Neuronal stem cell (in vitro differentiated cells): ENCODE measurements around the gene RNF220.
A peak's percentile ranks its signal among the peaks of the same experiment; 100 is the strongest.

ENCODE experiments used
- DNase-seq: peaks from one replicate; pipeline ENCODE4 v3.0.0-alpha.2; 2013; ENCODE audit warnings: low spot score
- H2AFZ ChIP-seq: one replicate; pipeline ENCODE4 v1.6.1; 2013; ENCODE audit warnings: mild to moderate bottlenecking, low read length, inconsistent platforms
- H2AK5ac ChIP-seq: 2 replicates; pipeline ENCODE4 v1.6.1; 2013; ENCODE audit warnings: low read depth, mild to moderate bottlenecking, inconsistent platforms, low read length, moderate library complexity, mixed read lengths
- H2BK120ac ChIP-seq: 2 replicates; pipeline ENCODE4 v1.6.1; 2013; ENCODE audit warnings: low read depth, mild to moderate bottlenecking, inconsistent platforms, low read length, moderate library complexity, mixed read lengths
- H2BK12ac ChIP-seq: one replicate; pipeline ENCODE4 v1.6.1; 2013; ENCODE audit warnings: low read length, inconsistent platforms
- H2BK15ac ChIP-seq: 2 replicates; pipeline ENCODE4 v1.6.1; 2013; ENCODE audit warnings: mild to moderate bottlenecking, low read length, inconsistent platforms, mixed read lengths
- H2BK5ac ChIP-seq: one replicate; pipeline ENCODE4 v1.6.1; 2013; ENCODE audit warnings: inconsistent platforms, mild to moderate bottlenecking, low read length, moderate library complexity
- H3K14ac ChIP-seq: one replicate; pipeline ENCODE4 v1.6.1; 2013; ENCODE audit warnings: low read length, inconsistent platforms
- H3K18ac ChIP-seq: 2 replicates; pipeline ENCODE4 v1.6.1; 2013; ENCODE audit warnings: low read length, inconsistent platforms
- H3K23ac ChIP-seq: 2 replicates; pipeline ENCODE4 v1.6.1; 2013; ENCODE audit warnings: low read depth, mild to moderate bottlenecking, mixed read lengths, low read length, inconsistent platforms; ENCODE audit not compliant: poor library complexity
- H3K27ac ChIP-seq: replicated peaks from 3 replicates; pipeline ENCODE4 v1.5.1; 2013; ENCODE audit warnings: low read length, inconsistent platforms
- H3K27me3 ChIP-seq, 3 experiments: 2 replicates each; pipeline ENCODE4 v1.6.1; 2013; ENCODE audit warnings: low read length in 3 of 3, mild to moderate bottlenecking in 2 of 3, inconsistent platforms in 1 of 3, low read depth in 1 of 3, mixed read lengths in 1 of 3, moderate library complexity in 1 of 3; ENCODE audit not compliant: control insufficient read depth in 3 of 3, insufficient read depth in 3 of 3
- H3K36me3 ChIP-seq, 2 donors: replicated peaks in 1 of 2; 2 replicates each; pipeline ENCODE4 v1.6.1; 2013; ENCODE audit warnings: low read length in 2 of 2; ENCODE audit not compliant: control insufficient read depth in 2 of 2, insufficient read depth in 2 of 2
- H3K4ac ChIP-seq: 2 replicates; pipeline ENCODE4 v1.6.1; 2013; ENCODE audit warnings: inconsistent platforms, mild to moderate bottlenecking, low read length, moderate library complexity
- H3K4me1 ChIP-seq, 2 donors: 1 replicate in 1 of 2; 2 replicates in 1 of 2; pipeline ENCODE4 v1.6.1; 2013; ENCODE audit warnings: low read length in 2 of 2, low read depth in 1 of 2; ENCODE audit not compliant: control insufficient read depth in 2 of 2, insufficient read depth in 1 of 2
- H3K4me2 ChIP-seq: one replicate; pipeline ENCODE4 v1.6.1; 2013; ENCODE audit warnings: mild to moderate bottlenecking, low read length, inconsistent platforms; ENCODE audit not compliant: insufficient read depth, poor library complexity, severe bottlenecking
- H3K4me3 ChIP-seq, 2 donors: 2 replicates each; pipeline ENCODE4 v1.5.1; 2013; ENCODE audit warnings: low read length in 2 of 2, mild to moderate bottlenecking in 2 of 2, inconsistent platforms in 1 of 2, moderate library complexity in 1 of 2
- H3K79me1 ChIP-seq: one replicate; pipeline ENCODE4 v1.6.1; 2013; ENCODE audit warnings: low read depth, mild to moderate bottlenecking, inconsistent platforms, low read length, moderate library complexity
- H3K9ac ChIP-seq: one replicate; pipeline ENCODE4 v1.6.1; 2013; ENCODE audit warnings: mild to moderate bottlenecking, low read depth, low read length, inconsistent platforms; ENCODE audit not compliant: poor library complexity
- H3K9me3 ChIP-seq, 2 donors: replicated peaks in 1 of 2; 2 replicates each; pipeline versions ENCODE3 to v1.6.1; 2013; ENCODE audit warnings: low read length in 2 of 2, mild to moderate bottlenecking in 2 of 2, inconsistent platforms in 1 of 2, low read depth in 1 of 2, mixed read lengths in 1 of 2, moderate library complexity in 1 of 2; ENCODE audit not compliant: control insufficient read depth in 2 of 2, insufficient read depth in 1 of 2
- H4K8ac ChIP-seq: one replicate; pipeline ENCODE4 v1.6.1; 2013; ENCODE audit warnings: low read depth, mild to moderate bottlenecking, inconsistent platforms, low read length, moderate library complexity
- H4K91ac ChIP-seq: one replicate; pipeline ENCODE4 v1.6.1; 2013; ENCODE audit warnings: low read length, low read depth, mild to moderate bottlenecking, inconsistent platforms; ENCODE audit not compliant: poor library complexity
- WGBS, 2 donors: extraction: QIAGEN DNeasy Blood & Tissue Kit; methylation state at CpG; one replicate each; pipeline ENCODE4 v1.1.7; 2013; ENCODE audit warnings: missing lambda C conversion rate in 2 of 2, mixed read lengths in 1 of 2; ENCODE audit not compliant: insufficient read length in 2 of 2, insufficient replicate concordance in 1 of 2; ENCODE audit errors: extremely low coverage in 2 of 2; 5-methylcytosine and 5-hydroxymethylcytosine counted together

The RNF220 gene

DNA sequence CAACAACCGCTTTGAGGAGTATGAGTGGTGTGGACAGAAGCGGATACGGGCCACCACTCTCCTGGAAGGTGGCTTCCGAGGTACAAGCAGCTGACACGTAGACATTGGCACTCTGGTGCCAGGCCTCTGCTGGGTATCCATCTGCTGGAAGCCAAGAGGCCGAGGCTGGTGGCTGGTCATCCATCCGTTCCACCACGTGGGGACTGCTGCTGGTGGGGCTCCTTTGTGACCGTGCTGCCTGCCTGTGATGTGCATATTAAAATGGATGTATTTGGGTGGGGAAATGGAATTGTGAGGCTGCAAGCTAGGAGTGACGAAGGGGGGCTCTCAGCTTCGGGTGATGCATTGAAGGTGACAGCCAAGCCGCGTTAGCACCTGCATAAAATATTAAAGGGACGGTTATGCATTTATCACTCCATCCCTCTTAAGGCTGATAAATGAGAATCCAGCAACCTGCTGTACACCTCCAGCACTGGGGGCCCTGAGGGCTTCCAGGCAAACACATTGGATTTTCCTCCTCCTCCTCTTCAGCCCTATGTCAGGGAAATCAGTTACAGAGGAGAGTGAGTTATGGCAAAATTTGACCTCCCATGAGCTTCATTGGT is 231.1 kb downstream of the RNF220 start:
- no peak overlapping the region for H2BK5ac ChIP-seq
- no peak overlapping the region for H3K18ac ChIP-seq
- H3K79me1 ChIP-seq = no peaks in the 10 kb centered on the region
- H3K14ac ChIP-seq = no peak overlapping the region
- H3K36me3 ChIP-seq = peaks cover 38 to 87% of the 10 kb centered on the region in 2 donors
- H3K9ac ChIP-seq = no peak overlapping the region
- H3K4me2 ChIP-seq = no peak overlapping the region
- H2AK5ac ChIP-seq = no peak overlapping the region
- no peak overlapping the region for H4K91ac ChIP-seq
- no peak for DNase-seq
- H2BK15ac ChIP-seq = no peak overlapping the region
- no peak overlapping the region for H3K23ac ChIP-seq
- H3K4me1 ChIP-seq = peaks cover 14 to 37% of the 10 kb centered on the region in 2 donors
- no peaks in the 10 kb centered on the region for H3K9me3 ChIP-seq
- no peak overlapping the region for H4K8ac ChIP-seq
- H3K27ac ChIP-seq = no peak overlapping the region
- WGBS, 2 donors = no CpG with 5 or more reads among the region's 14 CpGs
- no peak overlapping the region for H2AFZ ChIP-seq
- no peak overlapping the region for H3K4ac ChIP-seq
- H2BK120ac ChIP-seq = no peak overlapping the region
- no peak overlapping the region for H3K4me3 ChIP-seq
- no peaks in the 10 kb centered on the region for H3K27me3 ChIP-seq
- H2BK12ac ChIP-seq = no peak overlapping the region

DNA sequence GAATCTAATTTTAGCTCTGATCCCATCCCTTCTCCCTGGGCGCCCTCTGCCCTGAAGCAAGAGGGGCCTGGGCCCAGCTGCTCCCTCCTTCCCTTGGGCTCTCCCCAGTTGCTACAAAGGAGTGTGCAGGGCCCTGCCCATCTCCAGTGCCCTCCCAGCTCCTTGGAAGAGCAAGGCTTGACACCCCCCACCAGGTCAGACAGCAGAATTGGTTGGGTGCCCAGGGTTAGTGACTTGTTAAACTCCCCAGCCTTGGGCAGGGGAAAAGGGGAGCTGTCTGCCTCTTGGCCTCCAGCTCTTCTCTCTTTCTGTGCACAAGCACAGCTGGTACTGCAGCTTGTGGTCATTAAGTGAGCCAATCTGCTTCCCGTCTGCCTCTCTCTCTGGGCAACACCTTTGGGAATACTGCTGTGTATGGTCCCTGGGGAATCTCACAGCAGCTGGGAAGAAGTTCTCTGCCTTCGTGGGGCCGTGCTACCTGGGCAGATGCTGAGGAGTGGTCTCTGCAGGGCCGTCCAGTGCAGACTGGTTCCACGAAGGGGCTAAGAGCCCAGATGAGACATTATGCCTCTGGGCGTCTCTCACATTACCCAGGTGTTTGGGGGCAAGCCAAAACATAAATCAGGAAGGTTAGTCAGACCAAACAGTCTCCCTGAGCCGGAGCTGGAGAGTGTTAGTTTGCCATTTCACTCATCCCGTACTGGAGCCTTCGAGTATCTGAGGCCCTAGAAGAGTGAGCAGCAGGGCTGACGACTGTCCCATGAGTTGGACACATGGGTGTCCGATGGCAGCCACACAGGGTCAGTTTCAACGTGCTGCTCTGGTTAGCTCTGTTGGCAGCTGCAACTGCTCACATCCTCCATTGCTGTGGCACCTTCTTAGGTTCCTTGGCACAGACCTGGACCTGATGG is 231.9 kb downstream of the RNF220 start:
- DNase-seq = no peak
- H2BK15ac ChIP-seq = no peak overlapping the region
- peaks cover 13 to 34% of the 10 kb centered on the region in 2 donors for H3K4me1 ChIP-seq
- no peaks in the 10 kb centered on the region for H3K79me1 ChIP-seq
- no peak overlapping the region for H4K8ac ChIP-seq
- no peak overlapping the region for H2BK120ac ChIP-seq
- no peak overlapping the region for H2AK5ac ChIP-seq
- no peak overlapping the region for H3K9ac ChIP-seq
- H3K27ac ChIP-seq = peak overlapping the region; percentile 73
- H2BK5ac ChIP-seq = no peak overlapping the region
- H3K9me3 ChIP-seq = no peaks in the 10 kb centered on the region
- no peak overlapping the region for H2BK12ac ChIP-seq
- H3K4ac ChIP-seq = no peak overlapping the region
- peaks cover 43 to 92% of the 10 kb centered on the region in 2 donors for H3K36me3 ChIP-seq
- no peak overlapping the region for H3K4me2 ChIP-seq
- H3K4me3 ChIP-seq = no peak overlapping the region
- H3K18ac ChIP-seq = peak overlapping the region; percentile 13
- H3K27me3 ChIP-seq = no peaks in the 10 kb centered on the region
- peak overlapping the region; percentile 61 for H3K14ac ChIP-seq
- WGBS, 2 donors = no CpG with 5 or more reads among the region's 13 CpGs
- H3K23ac ChIP-seq = peak overlapping the region; percentile 19
- no peak overlapping the region for H4K91ac ChIP-seq
- H2AFZ ChIP-seq = no peak overlapping the region

DNA sequence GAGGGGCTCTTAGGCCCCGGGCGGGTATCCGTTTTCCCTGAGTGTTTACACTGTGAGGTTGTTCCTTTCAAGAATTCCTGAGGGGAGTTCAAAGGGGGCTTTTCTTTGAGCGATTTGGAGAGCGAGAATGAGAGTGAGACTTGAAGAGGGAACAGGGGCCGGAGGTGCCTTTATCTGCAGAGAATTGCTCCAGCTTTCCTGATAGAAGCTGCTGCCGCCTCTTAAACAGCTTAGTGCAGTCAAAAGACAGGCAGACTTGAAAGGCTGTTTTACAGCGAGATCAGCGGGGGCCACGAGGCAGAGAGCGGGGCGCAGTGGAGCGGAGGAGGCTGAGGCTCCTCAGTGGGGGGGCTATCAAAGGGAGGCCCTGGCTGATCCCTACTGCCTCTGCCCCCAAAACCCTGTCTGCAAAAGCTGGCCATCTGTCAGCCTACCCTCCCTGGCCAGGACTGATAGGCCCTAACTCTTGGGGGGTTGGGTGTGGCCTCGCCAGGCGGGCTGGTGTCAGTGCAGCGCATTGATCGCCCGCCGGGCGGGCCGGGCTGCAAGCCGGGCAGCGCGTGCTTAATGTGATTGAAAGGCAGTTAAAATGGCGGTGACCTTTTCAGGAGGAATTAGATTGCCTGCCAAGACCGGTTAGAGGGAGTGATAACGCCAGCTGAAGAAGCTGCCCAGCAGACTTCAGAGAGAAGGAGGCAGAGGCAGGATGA is 232.8 kb downstream of the RNF220 start:
- H3K27ac ChIP-seq = peak overlapping the region; percentile 73
- no peak overlapping the region for H3K4ac ChIP-seq
- no peak overlapping the region for H4K91ac ChIP-seq
- H3K18ac ChIP-seq = peak overlapping the region; percentile 35
- H2BK120ac ChIP-seq = no peak overlapping the region
- no peak overlapping the region for H3K4me2 ChIP-seq
- no peak overlapping the region for H2BK12ac ChIP-seq
- no peak overlapping the region for H2BK15ac ChIP-seq
- H3K4me3 ChIP-seq = no peak overlapping the region
- peak overlapping the region; percentile 17 for H2AK5ac ChIP-seq
- H3K4me1 ChIP-seq = peaks cover 10 to 31% of the 10 kb centered on the region in 2 donors
- H3K79me1 ChIP-seq = no peaks in the 10 kb centered on the region
- peak; percentile 63 for DNase-seq
- peak overlapping the region; percentile 35 for H3K9ac ChIP-seq
- WGBS, 2 donors = no CpG with 5 or more reads among the region's 27 CpGs
- no peaks in the 10 kb centered on the region for H3K9me3 ChIP-seq
- H2AFZ ChIP-seq = no peak overlapping the region
- no peak overlapping the region for H3K14ac ChIP-seq
- no peaks in the 10 kb centered on the region for H3K27me3 ChIP-seq
- H3K23ac ChIP-seq = peak overlapping the region; percentile 47
- H2BK5ac ChIP-seq = no peak overlapping the region
- H3K36me3 ChIP-seq = peaks cover 52 to 99% of the 10 kb centered on the region in 2 donors
- no peak overlapping the region for H4K8ac ChIP-seq
